PFSK-1 (cell line): ENCODE results near the gene WDR13.

ENCODE experiments used
- FOXP2 ChIP-seq: optimal IDR thresholded peaks from 2 replicates; pipeline ENCODE3; 2011; ENCODE audit warnings: borderline replicate concordance, control low read depth, inconsistent platforms; ENCODE audit not compliant: insufficient read depth; ENCODE audit errors: extremely low read length, extremely low read depth
- POLR2AphosphoS5 ChIP-seq: IDR thresholded peaks from 2 replicates; pipeline ENCODE4 v1.6.1; 2012; ENCODE audit warnings: low read depth, mild to moderate bottlenecking, control low read depth, low read length, moderate library complexity
- SIN3A ChIP-seq: IDR thresholded peaks from 2 replicates; pipeline ENCODE4 v1.6.1; 2012; ENCODE audit warnings: mild to moderate bottlenecking, low read length, moderate library complexity, borderline replicate concordance; ENCODE audit not compliant: insufficient read depth
- TAF1 ChIP-seq: IDR thresholded peaks from 2 replicates; pipeline ENCODE4 v1.6.1; 2012; ENCODE audit warnings: low read length, control low read depth, borderline replicate concordance; ENCODE audit not compliant: insufficient read depth
- TF ChIP-seq, protein P1 (sequence below), 2 experiments: IDR thresholded peaks; 2 replicates each; pipeline versions ENCODE4 v1.6.1 to v1.8.0; 2011 to 2012; ENCODE audit warnings: low read depth in 2 of 2, low read length in 2 of 2, control low read depth in 1 of 2, inconsistent platforms in 1 of 2, mild to moderate bottlenecking in 1 of 2, moderate library complexity in 1 of 2; ENCODE audit not compliant: insufficient read depth in 1 of 2

WDR13 gene

DNA sequence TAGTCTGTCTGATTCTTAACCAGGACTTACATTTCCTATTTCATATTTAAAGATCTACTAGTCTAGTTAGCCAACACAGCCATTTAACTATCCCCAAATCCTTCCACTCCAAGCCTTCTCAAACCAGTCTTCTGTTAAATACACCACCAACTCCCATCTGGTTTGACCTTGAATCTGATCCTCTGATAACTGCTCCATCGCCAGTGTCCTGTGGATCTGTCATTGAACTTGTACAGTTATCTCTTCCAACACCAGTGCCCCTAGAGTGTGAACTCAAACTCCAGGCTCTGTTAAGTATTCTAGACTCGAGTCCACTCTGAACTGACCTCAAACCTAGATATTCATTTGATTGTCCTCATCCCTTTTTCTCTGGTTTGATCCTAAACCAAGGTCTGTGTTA, 14.4 kb downstream of the WDR13 start:
- TF ChIP-seq, protein P1, sequence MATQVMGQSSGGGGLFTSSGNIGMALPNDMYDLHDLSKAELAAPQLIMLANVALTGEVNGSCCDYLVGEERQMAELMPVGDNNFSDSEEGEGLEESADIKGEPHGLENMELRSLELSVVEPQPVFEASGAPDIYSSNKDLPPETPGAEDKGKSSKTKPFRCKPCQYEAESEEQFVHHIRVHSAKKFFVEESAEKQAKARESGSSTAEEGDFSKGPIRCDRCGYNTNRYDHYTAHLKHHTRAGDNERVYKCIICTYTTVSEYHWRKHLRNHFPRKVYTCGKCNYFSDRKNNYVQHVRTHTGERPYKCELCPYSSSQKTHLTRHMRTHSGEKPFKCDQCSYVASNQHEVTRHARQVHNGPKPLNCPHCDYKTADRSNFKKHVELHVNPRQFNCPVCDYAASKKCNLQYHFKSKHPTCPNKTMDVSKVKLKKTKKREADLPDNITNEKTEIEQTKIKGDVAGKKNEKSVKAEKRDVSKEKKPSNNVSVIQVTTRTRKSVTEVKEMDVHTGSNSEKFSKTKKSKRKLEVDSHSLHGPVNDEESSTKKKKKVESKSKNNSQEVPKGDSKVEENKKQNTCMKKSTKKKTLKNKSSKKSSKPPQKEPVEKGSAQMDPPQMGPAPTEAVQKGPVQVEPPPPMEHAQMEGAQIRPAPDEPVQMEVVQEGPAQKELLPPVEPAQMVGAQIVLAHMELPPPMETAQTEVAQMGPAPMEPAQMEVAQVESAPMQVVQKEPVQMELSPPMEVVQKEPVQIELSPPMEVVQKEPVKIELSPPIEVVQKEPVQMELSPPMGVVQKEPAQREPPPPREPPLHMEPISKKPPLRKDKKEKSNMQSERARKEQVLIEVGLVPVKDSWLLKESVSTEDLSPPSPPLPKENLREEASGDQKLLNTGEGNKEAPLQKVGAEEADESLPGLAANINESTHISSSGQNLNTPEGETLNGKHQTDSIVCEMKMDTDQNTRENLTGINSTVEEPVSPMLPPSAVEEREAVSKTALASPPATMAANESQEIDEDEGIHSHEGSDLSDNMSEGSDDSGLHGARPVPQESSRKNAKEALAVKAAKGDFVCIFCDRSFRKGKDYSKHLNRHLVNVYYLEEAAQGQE (IDR thresholded peaks at IDR 0.05; ENCODE audit: insufficient read depth in 1 of 2, low read depth in 2 of 2, low read length in 2 of 2): no peak
- TF ChIP-seq FOXP2 (no peak), POLR2AphosphoS5 (no peak), SIN3A (no peak)

DNA sequence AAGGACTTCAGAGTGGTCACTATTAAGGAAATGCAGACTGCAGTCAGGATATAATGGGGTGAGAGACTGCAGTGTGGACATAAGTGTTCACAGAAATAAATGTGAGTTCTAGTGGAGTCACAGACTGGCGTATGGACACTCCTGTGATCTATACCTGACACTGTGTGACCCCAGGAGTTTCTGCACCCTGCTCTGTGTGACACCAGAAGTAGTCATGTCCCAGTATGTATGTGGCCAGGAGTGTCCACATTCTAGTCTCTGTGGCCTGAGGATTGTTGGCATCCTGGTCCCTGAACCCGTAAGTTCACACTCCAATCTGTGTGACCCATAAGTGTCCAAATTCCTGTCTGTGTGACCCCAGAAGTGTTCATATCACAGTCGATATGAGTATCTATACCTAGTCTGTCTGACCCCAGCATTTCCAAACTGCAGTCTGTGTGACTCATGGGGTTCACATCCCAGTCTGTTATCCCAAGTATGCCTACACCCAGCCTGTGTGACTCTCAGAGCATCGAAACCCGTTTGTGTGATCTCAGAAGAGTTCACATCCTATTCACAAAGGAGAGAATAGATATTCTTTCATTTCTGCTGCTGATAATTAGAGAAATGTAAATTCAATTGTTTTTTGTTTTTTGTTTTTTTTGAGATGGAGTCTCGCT, 16.3 kb downstream of the WDR13 start:
- TF ChIP-seq FOXP2 (no peak), POLR2AphosphoS5 (no peak), SIN3A (no peak), TAF1 (no peak)
- TF ChIP-seq, protein P1 (IDR thresholded peaks at IDR 0.05; ENCODE audit: insufficient read depth in 1 of 2, low read depth in 2 of 2, low read length in 2 of 2): no peak

DNA sequence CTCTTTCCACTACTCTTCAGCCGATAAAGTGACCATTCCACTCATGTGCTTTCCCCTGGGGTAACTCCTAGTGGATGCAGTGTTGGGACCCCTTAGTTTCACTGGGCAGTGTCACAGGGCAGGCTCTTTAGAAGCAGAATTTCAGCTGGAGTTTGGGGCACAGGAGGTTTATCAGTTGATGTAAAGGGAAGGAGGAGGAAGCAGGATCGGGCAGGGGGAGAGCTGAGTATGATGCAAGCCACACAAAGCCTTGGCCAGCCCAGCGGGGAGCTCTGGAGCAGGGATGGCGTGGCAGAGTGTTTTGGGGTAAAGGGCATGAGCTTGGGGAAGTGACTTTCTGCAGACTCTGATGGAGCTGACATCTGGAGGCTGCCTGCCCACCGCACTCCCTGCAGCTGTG, 19.3 kb downstream of the WDR13 start:
- TF ChIP-seq FOXP2: no peak

DNA sequence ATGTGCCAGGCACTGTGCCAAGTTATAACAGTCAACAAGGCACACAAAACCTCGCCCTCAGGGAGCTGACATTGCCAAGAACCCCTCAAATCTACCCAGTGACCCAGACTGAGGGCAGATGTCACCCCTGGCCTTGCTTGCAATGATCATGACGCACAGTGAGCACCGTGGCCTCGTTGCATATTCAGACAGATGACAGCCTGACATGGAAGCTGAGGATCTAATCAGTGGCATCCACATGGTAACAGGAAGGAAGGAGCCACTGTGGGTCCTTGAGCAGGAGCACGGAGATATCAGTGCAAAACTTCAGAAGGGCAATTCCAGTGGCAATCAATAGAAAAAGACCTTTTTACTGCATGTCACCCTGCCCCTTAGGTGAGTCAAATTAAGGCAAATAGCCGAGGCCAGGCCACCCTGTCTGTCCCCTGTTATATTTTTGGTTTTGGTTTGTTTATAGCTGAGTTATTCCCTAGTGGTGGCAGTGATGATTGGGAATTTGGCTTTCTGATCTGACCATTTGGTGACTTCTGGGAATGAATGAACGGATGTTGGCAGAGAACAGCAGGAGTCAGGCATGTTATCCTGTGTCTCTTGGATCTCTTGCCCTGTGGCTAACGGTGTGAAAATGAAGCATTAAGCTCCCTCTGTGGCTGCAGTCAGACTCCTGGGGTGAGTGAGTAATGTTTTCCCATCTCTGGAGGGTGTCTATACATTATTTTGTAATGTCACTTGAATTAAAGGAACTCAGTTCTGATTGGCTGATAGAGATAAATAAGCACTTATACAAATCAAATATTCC, 20.4 kb downstream of the WDR13 start:
- TF ChIP-seq TAF1 (no peak), POLR2AphosphoS5 (no peak), SIN3A (no peak), FOXP2 (no peak)
- TF ChIP-seq, protein P1 (IDR thresholded peaks at IDR 0.05; ENCODE audit: insufficient read depth in 1 of 2, low read depth in 2 of 2, low read length in 2 of 2): no peak

DNA sequence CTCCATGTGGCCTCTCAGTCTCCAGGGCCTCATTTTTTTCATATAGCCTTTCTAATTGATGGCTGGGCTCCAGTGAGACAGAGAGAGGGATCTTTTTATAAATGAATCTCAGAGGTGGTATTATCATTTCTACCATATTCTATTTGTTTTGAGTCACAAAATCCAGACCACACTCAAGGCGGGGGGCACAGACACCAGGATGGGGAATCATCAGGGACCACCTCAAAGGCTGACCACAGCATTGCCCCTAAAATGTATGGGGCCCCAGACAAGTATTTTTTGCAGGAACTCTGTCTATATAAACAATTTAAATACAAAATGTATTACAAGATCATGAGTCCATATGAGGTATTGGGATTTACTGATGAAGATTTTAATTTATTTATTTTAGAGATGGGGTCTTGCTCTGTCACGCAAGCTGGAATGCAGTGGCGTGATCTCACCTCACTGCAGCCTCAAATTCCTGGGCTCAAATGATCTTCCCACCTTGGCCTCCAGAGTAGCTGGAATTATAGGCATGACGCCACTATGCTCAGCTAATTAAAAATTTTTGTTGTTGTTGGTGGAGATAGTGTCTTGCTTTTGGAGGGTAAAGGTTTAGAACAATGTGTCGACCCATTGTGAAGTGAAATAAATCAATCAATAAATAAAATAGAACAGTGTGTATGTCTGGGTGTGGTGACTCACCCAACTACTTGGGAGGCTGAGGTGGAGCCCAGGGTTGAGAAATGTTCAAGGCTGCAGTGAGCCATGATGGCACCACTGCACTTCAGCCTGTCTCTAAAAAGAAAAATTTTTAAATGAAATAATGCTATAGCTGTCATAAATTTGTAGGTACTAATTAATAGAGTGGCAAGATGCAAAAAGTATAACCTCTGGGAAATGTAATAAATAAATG, 29.4 kb downstream of the WDR13 start:
- TF ChIP-seq TAF1 (no peak), SIN3A (no peak)
- TF ChIP-seq, protein P1 (IDR thresholded peaks at IDR 0.05; ENCODE audit: insufficient read depth in 1 of 2, low read depth in 2 of 2, low read length in 2 of 2): no peak
